Naive B cell (primary cell): ENCODE results near the gene LNX1. TPM values are rescaled to one million over a fixed set of nuclear protein-coding genes. Genes with fewer than 3 reads are reported as not detected.

Experiments used
- ATAC-seq, 2 donors: fragments of 150-1000 bp; cut with Tn5 transposase; 2 replicates each; pipeline ENCODE4 v1.10.0; 2021; ENCODE audit warnings: low read depth in 2 of 2, mild to moderate bottlenecking in 2 of 2, moderate library complexity in 2 of 2
- DNase-seq: peaks from one replicate; pipeline ENCODE4 v3.0.0; 2022
- H3K27ac Mint-ChIP-seq, 6 donors: one replicate each; pipeline ENCODE4 v1.8.0; 2020 to 2022; ENCODE audit warnings: mild to moderate bottlenecking in 6 of 6, mixed read lengths in 6 of 6, moderate library complexity in 5 of 6, inconsistent platforms in 2 of 6
- H3K27me3 Mint-ChIP-seq, 3 donors: one replicate each; pipeline ENCODE4 v1.8.0; 2021 to 2022; ENCODE audit warnings: mixed read lengths in 3 of 3, mild to moderate bottlenecking in 1 of 3
- H3K36me3 Mint-ChIP-seq, 2 donors: one replicate each; pipeline ENCODE4 v1.8.0; 2020 to 2022; ENCODE audit warnings: mixed read lengths in 2 of 2, inconsistent platforms in 1 of 2, mild to moderate bottlenecking in 1 of 2
- H3K4me1 Mint-ChIP-seq, 3 donors: one replicate each; pipeline ENCODE4 v1.8.0; 2020 to 2022; ENCODE audit warnings: mixed read lengths in 3 of 3, inconsistent platforms in 1 of 3, mild to moderate bottlenecking in 1 of 3, moderate library complexity in 1 of 3
- H3K4me3 Mint-ChIP-seq, 8 donors: one replicate each; pipeline ENCODE4 v1.8.0; 2020 to 2022; ENCODE audit warnings: mild to moderate bottlenecking in 8 of 8, mixed read lengths in 8 of 8, moderate library complexity in 8 of 8, inconsistent platforms in 2 of 8
- H3K9me3 Mint-ChIP-seq, 7 donors: one replicate each; pipeline ENCODE4 v1.8.0; 2020 to 2022; ENCODE audit warnings: mixed read lengths in 7 of 7, mild to moderate bottlenecking in 5 of 7, inconsistent platforms in 2 of 7, moderate library complexity in 1 of 7
- polyA plus RNA-seq, 6 donors: library from polyadenylated mRNA; unstranded; fragments of 300-500 nt; fragmentation: Illumina TruSeq; gene quantifications; one replicate each; pipeline ENCODE4 v1.2.3, GENCODE V29; 2021; ENCODE audit warnings: low read depth in 6 of 6

Gene LNX1
- polyA plus RNA-seq, 6 donors from 2014 or later: 0.09 to 0.67 (median 0.49) TPM; not detected in 1

GRCh38 chr4:53576676-53577372 lies 14.5 kb downstream of the LNX1 start:
- H3K27me3 Mint-ChIP-seq: no peaks in the 10 kb centered on the region
- no peak overlapping the region for H3K27ac Mint-ChIP-seq
- peaks cover 0 to 3% (median 0%) of the 10 kb centered on the region in 7 donors for H3K9me3 Mint-ChIP-seq
- no peaks in the 10 kb centered on the region for H3K4me1 Mint-ChIP-seq
- DNase-seq (no peak), ATAC-seq (no peak)
- no peak overlapping the region for H3K4me3 Mint-ChIP-seq
- H3K36me3 Mint-ChIP-seq: no peaks in the 10 kb centered on the region

- H3K27me3 Mint-ChIP-seq: no peaks in the 10 kb centered on the region
- no peaks in the 10 kb centered on the region for H3K36me3 Mint-ChIP-seq
- peaks cover 0 to 3% (median 0%) of the 10 kb centered on the region in 7 donors for H3K9me3 Mint-ChIP-seq
- no peak for ATAC-seq
- no peak overlapping the region for H3K27ac Mint-ChIP-seq
- H3K4me3 Mint-ChIP-seq: no peak overlapping the region
- no peaks in the 10 kb centered on the region for H3K4me1 Mint-ChIP-seq
- DNase-seq: no peak
Measured at GRCh38 chr4:53576071-53576617, 15.1 kb downstream of the LNX1 start.

- Mint-ChIP-seq H3K4me1 (no peaks in the 10 kb centered on the region), H3K4me3 (no peak overlapping the region), H3K9me3 (peaks cover 0 to 4% (median 0%) of the 10 kb centered on the region in 7 donors), H3K27ac (no peak overlapping the region), H3K27me3 (no peaks in the 10 kb centered on the region), H3K36me3 (no peaks in the 10 kb centered on the region)
- ATAC-seq (no peak), DNase-seq (no peak)
Measured at GRCh38 chr4:53575552-53575951, 15.7 kb downstream of the LNX1 start.

- ATAC-seq: no peak
- H3K27ac Mint-ChIP-seq: no peak overlapping the region
- H3K4me1 Mint-ChIP-seq: no peaks in the 10 kb centered on the region
- DNase-seq: no peak
- H3K27me3 Mint-ChIP-seq: no peaks in the 10 kb centered on the region
- no peaks in the 10 kb centered on the region for H3K36me3 Mint-ChIP-seq
- no peak overlapping the region for H3K4me3 Mint-ChIP-seq
- peaks cover 0 to 4% (median 0%) of the 10 kb centered on the region in 7 donors for H3K9me3 Mint-ChIP-seq
Measured at GRCh38 chr4:53574528-53574927, 16.8 kb downstream of the LNX1 start.

- Mint-ChIP-seq H3K27ac (no peak overlapping the region), H3K4me1 (no peaks in the 10 kb centered on the region)
Measured at GRCh38 chr4:53573696-53574095, 17.6 kb downstream of the LNX1 start.

GRCh38 chr4:53572600-53572994 lies 18.7 kb downstream of the LNX1 start:
- ATAC-seq: no peak
- H3K4me3 Mint-ChIP-seq: no peak overlapping the region
- H3K27me3 Mint-ChIP-seq: no peaks in the 10 kb centered on the region
- no peaks in the 10 kb centered on the region for H3K36me3 Mint-ChIP-seq
- H3K27ac Mint-ChIP-seq: no peak overlapping the region
- no peak for DNase-seq
- H3K4me1 Mint-ChIP-seq: no peaks in the 10 kb centered on the region
- H3K9me3 Mint-ChIP-seq: peaks cover 0 to 4% (median 0%) of the 10 kb centered on the region in 7 donors

More at GRCh38 chr4:53573696-53574095, 17.6 kb downstream of the LNX1 start:
- Mint-ChIP-seq H3K4me3 (no peak overlapping the region), H3K36me3 (no peaks in the 10 kb centered on the region), H3K9me3 (peaks cover 0 to 4% (median 0%) of the 10 kb centered on the region in 7 donors), H3K27me3 (no peaks in the 10 kb centered on the region)
- ATAC-seq: no peak
- DNase-seq: no peak

- H3K9me3 Mint-ChIP-seq: peaks cover 0 to 4% (median 0%) of the 10 kb centered on the region in 7 donors
- no peaks in the 10 kb centered on the region for H3K36me3 Mint-ChIP-seq
- no peak overlapping the region for H3K4me3 Mint-ChIP-seq
- H3K27ac Mint-ChIP-seq: no peak overlapping the region
- H3K4me1 Mint-ChIP-seq: no peaks in the 10 kb centered on the region
- ATAC-seq (no peak), DNase-seq (no peak)
- no peaks in the 10 kb centered on the region for H3K27me3 Mint-ChIP-seq
Measured at GRCh38 chr4:53571936-53572599, 19.2 kb downstream of the LNX1 start.

GRCh38 chr4:53563824-53564223 lies 27.5 kb downstream of the LNX1 start:
- H3K36me3 Mint-ChIP-seq: no peaks in the 10 kb centered on the region
- no peaks in the 10 kb centered on the region for H3K4me1 Mint-ChIP-seq
- H3K9me3 Mint-ChIP-seq: peaks cover 0 to 4% (median 0%) of the 10 kb centered on the region in 7 donors
- DNase-seq (no peak), ATAC-seq (no peak)
- H3K4me3 Mint-ChIP-seq: no peak overlapping the region
- peaks cover 0 to 6% (median 0%) of the 10 kb centered on the region in 3 donors for H3K27me3 Mint-ChIP-seq
- no peak overlapping the region for H3K27ac Mint-ChIP-seq

GRCh38 chr4:53562409-53562808 lies 28.9 kb downstream of the LNX1 start:
- H3K9me3 Mint-ChIP-seq: peaks cover 0 to 4% (median 0%) of the 10 kb centered on the region in 7 donors
- no peaks in the 10 kb centered on the region for H3K36me3 Mint-ChIP-seq
- DNase-seq (no peak), ATAC-seq (no peak)
- peaks cover 0 to 6% (median 4%) of the 10 kb centered on the region in 3 donors for H3K27me3 Mint-ChIP-seq
- no peaks in the 10 kb centered on the region for H3K4me1 Mint-ChIP-seq
- H3K27ac Mint-ChIP-seq: no peak overlapping the region
- no peak overlapping the region for H3K4me3 Mint-ChIP-seq

- Mint-ChIP-seq H3K9me3 (no peaks in the 10 kb centered on the region), H3K36me3 (no peaks in the 10 kb centered on the region), H3K4me1 (no peaks in the 10 kb centered on the region), H3K4me3 (no peak overlapping the region), H3K27ac (no peak overlapping the region), H3K27me3 (peaks cover under 1 to 4% (median 4%) of the 10 kb centered on the region in 3 donors)
- ATAC-seq: no peak
- no peak for DNase-seq
Measured at GRCh38 chr4:53559021-53559620, 32.2 kb downstream of the LNX1 start.

- Mint-ChIP-seq H3K9me3 (no peaks in the 10 kb centered on the region), H3K27me3 (peaks cover 0 to 4% (median 4%) of the 10 kb centered on the region in 3 donors), H3K27ac (no peak overlapping the region), H3K36me3 (no peaks in the 10 kb centered on the region), H3K4me3 (no peak overlapping the region), H3K4me1 (no peaks in the 10 kb centered on the region)
- DNase-seq (no peak), ATAC-seq (no peak)
Measured at GRCh38 chr4:53558065-53558801, 33.1 kb downstream of the LNX1 start.

- DNase-seq (no peak), ATAC-seq (no peak)
- Mint-ChIP-seq H3K27ac (no peak overlapping the region), H3K4me1 (no peaks in the 10 kb centered on the region), H3K9me3 (no peaks in the 10 kb centered on the region), H3K4me3 (no peak overlapping the region), H3K27me3 (peaks cover 0 to 4% (median 4%) of the 10 kb centered on the region in 3 donors), H3K36me3 (no peaks in the 10 kb centered on the region)
Measured at GRCh38 chr4:53557669-53558064, 33.6 kb downstream of the LNX1 start.

GRCh38 chr4:53556651-53557050 lies 34.6 kb downstream of the LNX1 start:
- no peak for ATAC-seq

More at GRCh38 chr4:53556651-53557050, 34.6 kb downstream of the LNX1 start:
- Mint-ChIP-seq H3K27ac (no peak overlapping the region), H3K36me3 (no peaks in the 10 kb centered on the region), H3K9me3 (peaks cover 0 to 5% (median 0%) of the 10 kb centered on the region in 7 donors), H3K4me1 (no peaks in the 10 kb centered on the region), H3K4me3 (no peak overlapping the region), H3K27me3 (peaks cover 0 to 4% (median 4%) of the 10 kb centered on the region in 3 donors)
- no peak for DNase-seq
